Activated naive CD8-positive, alpha-beta T cell treated with anti-CD3 and anti-CD28 coated beads, Interleukin-2, amount 10 ng/mL, durations not matched to agents 7 days and 5 days (primary cell): ENCODE data around the gene RXRA. TPM values are rescaled to one million over a fixed set of nuclear protein-coding genes. Genes with fewer than 3 reads are reported as not detected.

ENCODE experiments used
- ATAC-seq: fragments of 150-1000 bp; cut with Tn5 transposase; one replicate; pipeline ENCODE4 v1.10.0; 2021; ENCODE audit warnings: low read depth, moderate library complexity
- POLR2A ChIA-PET: fragments of 350-600 bp; sonication (Branson Sonifier 250); formaldehyde crosslinking; loops from one replicate; lab custom pipeline; 2021; ENCODE audit warnings: antibody characterized with exemption; lab: Charles Lee
- DNase-seq: peaks from one replicate; pipeline ENCODE4 v3.0.0; 2021
- H3K27ac Mint-ChIP-seq: one replicate; pipeline ENCODE4 v1.8.0; 2022; ENCODE audit warnings: mild to moderate bottlenecking, mixed read lengths
- H3K27me3 Mint-ChIP-seq: one replicate; pipeline ENCODE4 v1.8.0; 2022; ENCODE audit warnings: mild to moderate bottlenecking, moderate library complexity, mixed read lengths
- H3K36me3 Mint-ChIP-seq: one replicate; pipeline ENCODE4 v1.8.0; 2021; ENCODE audit warnings: mild to moderate bottlenecking, mixed read lengths
- H3K4me1 Mint-ChIP-seq: one replicate; pipeline ENCODE4 v1.8.0; 2021; ENCODE audit warnings: mixed read lengths
- H3K4me3 Mint-ChIP-seq: one replicate; pipeline ENCODE4 v1.8.0; 2022; ENCODE audit warnings: mild to moderate bottlenecking, moderate library complexity, mixed read lengths
- H3K9me3 Mint-ChIP-seq: one replicate; pipeline ENCODE4 v1.8.0; 2021; ENCODE audit warnings: mixed read lengths
- total RNA-seq, 2 experiments: library from RNA; stranded (reverse); gene quantifications; one replicate each; pipeline ENCODE4 v1.2.3, GENCODE V29; 2021

RXRA gene
- total RNA-seq, 2 experiments from 2014 or later: 5.6 to 7.1 TPM

DNA sequence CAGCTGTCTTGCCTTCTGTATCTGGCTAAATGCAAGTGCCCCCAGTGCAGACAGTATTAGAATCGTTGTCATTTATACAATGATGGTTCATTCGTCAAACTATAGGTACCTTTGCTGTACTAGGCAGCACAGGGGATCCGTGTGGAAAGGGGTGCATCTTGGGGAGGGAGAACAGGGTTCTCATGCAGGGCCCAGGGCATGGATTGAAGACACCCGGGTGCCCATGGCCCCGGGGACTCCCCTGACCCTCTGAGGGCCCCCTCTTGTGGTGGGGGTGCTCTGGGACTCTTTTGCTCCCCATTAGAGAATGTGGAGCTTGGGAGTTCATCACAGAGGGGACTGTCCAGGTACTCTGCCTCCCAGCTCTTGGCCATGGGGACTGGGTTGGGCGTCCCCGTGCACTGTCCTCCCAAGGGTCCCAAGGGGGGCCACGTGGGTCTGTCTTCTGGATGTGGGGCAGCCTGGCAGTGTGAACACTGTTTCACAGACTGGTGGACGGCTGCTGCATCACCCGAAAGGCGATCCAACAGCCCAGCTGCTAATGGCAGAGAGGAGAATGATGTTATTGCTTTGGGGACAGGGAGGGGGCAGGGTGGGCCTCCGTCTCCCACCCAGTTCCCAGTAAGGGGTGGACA, 36.9 kb upstream of the RXRA start:
- DNase-seq (no peak), ATAC-seq (no peak)
- Mint-ChIP-seq H3K36me3 (no peaks in the 10 kb centered on the region), H3K27ac (no peak overlapping the region), H3K4me3 (no peak overlapping the region), H3K27me3 (peaks cover 7% of the 10 kb centered on the region), H3K4me1 (no peaks in the 10 kb centered on the region), H3K9me3 (no peaks in the 10 kb centered on the region)
- POLR2A ChIA-PET: no interaction called here

DNA sequence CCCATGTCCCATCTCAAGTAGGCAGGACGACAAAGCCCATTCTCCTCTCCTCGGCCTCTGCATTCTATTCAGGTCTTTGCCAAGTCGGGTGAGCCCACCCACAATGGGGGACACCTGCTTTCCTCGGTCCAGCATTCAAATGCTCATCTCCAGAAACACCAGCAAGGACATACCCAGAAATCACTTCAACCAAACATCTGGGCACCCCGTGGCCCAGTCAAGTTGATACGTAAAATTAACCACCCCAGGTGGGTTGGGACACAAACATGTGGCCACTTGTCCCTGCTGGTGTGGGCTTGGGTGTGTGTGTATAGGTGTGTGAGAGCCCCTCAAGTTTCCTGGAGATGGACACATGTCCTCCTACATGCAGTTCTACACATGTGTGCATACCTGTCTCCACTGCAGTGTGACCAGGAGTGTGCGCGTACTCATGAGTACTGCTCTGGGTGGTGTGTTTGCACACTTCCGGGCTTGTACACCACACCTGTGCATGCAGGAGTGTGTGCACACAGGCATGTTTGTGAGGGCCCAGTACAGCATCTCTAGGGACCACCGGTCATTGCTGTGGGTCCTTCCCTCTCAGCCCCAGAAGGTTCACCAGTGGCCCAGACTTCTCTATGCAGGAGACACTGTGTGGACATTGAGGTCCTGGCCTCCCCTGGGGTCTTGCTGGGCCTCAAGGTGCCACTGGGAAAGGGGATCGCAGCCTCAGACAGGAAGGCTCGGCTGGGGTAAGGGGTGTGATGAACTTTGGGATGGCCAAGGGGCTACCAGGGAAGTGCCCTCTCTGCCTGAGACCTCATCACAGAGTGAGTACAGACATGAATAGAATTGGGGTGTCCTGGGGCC, 35.4 kb upstream of the RXRA start:
- Mint-ChIP-seq H3K4me1 (no peaks in the 10 kb centered on the region), H3K4me3 (no peak overlapping the region), H3K36me3 (no peaks in the 10 kb centered on the region), H3K9me3 (no peaks in the 10 kb centered on the region), H3K27ac (no peak overlapping the region), H3K27me3 (peaks cover 15% of the 10 kb centered on the region)
- POLR2A ChIA-PET: no interaction called here
- DNase-seq (no peak), ATAC-seq (no peak)

DNA sequence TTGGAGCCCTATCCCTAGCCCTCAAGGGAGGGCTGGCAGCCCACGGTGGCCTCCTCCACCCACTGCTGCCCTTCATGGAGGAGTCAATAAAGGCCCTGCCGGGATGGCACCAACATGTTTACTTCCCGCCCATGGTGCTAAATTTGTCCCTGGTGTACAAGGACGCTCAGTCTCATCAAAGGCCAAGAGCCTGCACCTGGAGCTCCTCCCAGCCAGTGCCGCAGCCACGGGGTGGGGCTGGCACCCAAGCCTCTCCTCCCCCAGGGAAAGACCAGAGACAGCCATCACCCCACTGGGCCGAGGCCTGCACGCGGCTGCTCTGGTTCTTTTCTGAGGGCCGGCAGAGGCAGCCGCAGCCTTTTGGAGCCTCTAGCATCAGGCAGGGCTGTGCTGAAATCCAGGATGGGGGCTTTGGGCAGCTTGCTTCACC, 34.8 kb upstream of the RXRA start:
- Mint-ChIP-seq H3K4me1 (no peaks in the 10 kb centered on the region), H3K27ac (no peak overlapping the region), H3K36me3 (no peaks in the 10 kb centered on the region), H3K27me3 (peaks cover 18% of the 10 kb centered on the region), H3K9me3 (no peaks in the 10 kb centered on the region), H3K4me3 (no peak overlapping the region)
- no peak for DNase-seq
- no peak for ATAC-seq
- POLR2A ChIA-PET: no interaction called here

DNA sequence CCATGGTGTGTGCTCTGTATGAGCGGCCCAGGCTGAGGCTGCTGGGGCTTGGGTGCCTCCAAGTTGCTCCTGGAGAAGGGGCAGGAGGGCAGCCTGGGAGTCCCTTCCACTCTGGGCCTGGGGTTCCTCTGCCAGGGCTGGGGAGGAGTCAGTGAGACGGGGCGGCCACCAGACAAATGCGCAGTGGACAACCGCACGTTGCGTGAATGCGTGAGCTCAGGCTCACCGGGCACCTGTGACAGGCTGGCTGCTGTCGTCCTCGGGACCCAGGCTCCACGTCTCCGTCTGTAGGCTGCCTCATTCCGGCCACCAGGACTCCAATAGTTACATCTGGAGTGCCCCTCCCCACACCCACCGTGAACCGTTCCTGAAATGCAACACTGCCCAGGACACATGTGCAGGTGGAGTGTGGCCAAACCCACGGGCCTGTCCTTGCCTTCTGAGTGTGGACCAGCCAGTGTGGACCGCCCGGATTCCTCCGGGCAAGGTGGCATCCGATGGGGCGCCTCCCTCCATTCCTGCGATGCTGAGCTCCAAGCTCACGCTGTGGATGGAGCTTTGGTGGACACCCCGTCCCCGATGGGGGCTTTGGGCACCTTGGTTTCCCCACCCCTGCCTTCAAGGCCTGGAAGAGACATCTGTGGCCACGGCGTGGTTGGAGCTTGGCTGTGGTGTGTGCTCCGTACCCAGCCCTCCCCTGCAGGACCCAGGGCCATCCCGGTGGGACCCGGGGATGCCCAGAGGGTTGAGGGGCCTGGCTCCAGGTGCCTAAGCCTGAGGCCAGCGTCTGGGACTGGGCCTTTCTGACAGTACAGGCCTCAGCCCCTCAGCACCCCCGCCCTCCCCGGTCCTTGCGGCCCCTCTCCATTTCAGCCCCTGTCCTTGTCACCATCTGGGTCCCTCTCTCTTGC, 34.0 kb upstream of the RXRA start:
- no peaks in the 10 kb centered on the region for H3K9me3 Mint-ChIP-seq
- H3K4me1 Mint-ChIP-seq: no peaks in the 10 kb centered on the region
- no peak overlapping the region for H3K4me3 Mint-ChIP-seq
- ATAC-seq (no peak), DNase-seq (no peak)
- no peaks in the 10 kb centered on the region for H3K36me3 Mint-ChIP-seq
- POLR2A ChIA-PET: no interaction called here
- peaks cover 16% of the 10 kb centered on the region for H3K27me3 Mint-ChIP-seq
- H3K27ac Mint-ChIP-seq: no peak overlapping the region

DNA sequence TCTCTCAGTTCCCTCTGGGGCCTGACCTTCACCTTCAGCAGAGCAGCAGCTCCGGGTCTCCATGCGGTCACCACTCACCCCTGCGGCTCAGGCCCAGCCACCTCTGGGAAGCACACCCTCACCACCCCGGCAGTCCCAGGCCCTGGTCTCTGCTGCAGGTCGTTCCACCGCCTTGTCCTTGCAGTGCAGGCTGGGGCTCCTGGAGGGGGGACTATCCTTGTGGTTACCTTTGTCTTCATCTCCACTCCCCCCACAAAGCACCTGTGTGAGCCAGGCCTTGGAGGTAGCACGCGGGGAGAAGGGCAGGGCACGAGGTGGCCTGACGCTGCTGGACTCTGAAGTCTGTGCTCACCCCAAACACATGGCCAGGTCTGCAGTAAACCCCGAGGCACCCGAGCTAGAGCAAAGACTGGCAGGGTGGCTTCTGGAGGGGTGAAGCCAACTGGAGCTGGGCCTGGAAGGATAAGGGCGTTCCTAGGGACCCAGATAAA, 33.2 kb upstream of the RXRA start:
- H3K4me1 Mint-ChIP-seq: no peaks in the 10 kb centered on the region
- DNase-seq (no peak), ATAC-seq (no peak)
- POLR2A ChIA-PET: no interaction called here
- peaks cover 16% of the 10 kb centered on the region for H3K27me3 Mint-ChIP-seq
- H3K27ac Mint-ChIP-seq: no peak overlapping the region
- H3K36me3 Mint-ChIP-seq: no peaks in the 10 kb centered on the region
- H3K9me3 Mint-ChIP-seq: no peaks in the 10 kb centered on the region
- no peak overlapping the region for H3K4me3 Mint-ChIP-seq

DNA sequence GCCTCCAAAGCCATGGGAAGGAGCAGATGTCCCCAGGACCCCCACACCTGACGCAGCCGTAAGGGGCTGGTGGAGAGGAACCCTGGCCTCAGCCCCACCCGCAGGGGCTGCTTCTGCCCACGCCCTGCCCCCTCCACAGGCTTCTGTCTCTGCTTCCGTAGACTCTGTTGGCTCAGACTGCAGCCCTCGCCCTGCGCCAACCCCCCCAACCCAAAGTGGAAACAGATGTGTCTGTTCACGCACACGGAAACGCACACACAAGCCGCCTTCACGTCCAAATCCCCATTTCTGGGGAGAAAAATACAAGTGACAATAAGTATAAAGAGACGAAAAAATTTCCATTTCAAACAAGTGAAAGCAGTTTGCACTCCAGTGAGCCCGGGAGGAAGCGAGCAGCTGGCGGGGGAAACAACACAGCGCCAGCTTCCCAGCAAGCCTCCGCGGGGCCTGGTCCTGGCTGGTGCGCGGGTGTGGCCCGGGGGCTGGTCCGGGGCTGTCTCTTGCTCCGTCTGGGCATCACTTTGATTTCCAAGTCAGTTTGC, 32.6 kb upstream of the RXRA start:
- no peak for DNase-seq
- H3K27ac Mint-ChIP-seq: no peak overlapping the region
- POLR2A ChIA-PET: no interaction called here
- H3K9me3 Mint-ChIP-seq: no peaks in the 10 kb centered on the region
- H3K4me1 Mint-ChIP-seq: no peaks in the 10 kb centered on the region
- H3K27me3 Mint-ChIP-seq: peaks cover 16% of the 10 kb centered on the region
- no peak for ATAC-seq
- H3K4me3 Mint-ChIP-seq: no peak overlapping the region
- H3K36me3 Mint-ChIP-seq: no peaks in the 10 kb centered on the region

DNA sequence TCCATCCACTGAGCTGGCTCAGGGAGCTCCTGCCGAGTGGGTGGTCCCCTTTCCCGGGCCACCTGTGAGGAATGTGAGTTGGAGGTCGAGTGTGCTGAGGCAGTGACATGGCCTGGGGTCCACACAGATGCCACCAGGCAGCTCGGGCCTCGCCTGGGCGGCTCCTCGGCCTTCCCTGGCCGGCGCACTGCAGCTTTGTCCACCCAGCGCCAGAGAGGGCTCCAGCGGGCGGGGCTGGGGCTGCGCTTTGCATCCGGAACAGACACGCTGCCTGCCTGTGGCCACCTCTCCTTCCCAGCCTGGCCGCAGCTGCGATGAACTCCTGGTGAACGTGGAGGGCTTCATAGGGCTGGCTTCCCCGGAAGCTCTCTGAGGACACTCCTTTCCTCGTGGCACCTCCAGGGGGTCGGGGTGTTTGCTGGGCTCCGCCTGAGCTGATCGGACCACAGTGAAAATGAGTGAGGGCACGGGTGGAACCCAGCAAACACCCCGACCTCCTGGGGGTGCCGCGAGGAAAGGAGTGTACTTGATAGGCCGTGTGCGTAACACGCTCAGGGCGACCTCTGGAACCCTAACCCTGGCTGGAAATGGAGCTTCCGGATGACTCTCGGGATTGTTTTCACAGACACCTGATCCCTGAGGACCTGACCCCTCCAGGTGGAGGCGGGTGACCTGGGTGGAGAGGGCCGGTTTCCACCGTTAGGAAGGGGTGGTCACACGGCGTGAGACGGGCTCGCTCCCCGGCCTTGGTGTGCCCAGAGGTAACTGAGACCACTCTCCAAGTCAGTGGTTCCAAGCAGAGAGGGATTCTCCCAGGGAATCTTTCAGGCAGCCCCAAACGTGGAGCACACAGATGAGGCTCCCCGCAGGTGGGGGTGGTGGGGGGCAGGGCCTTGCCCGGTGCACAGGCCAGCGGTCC, 31.8 kb upstream of the RXRA start:
- peaks cover 17% of the 10 kb centered on the region for H3K27me3 Mint-ChIP-seq
- POLR2A ChIA-PET: no interaction called here
- no peak overlapping the region for H3K4me3 Mint-ChIP-seq
- H3K4me1 Mint-ChIP-seq: no peaks in the 10 kb centered on the region
- no peaks in the 10 kb centered on the region for H3K9me3 Mint-ChIP-seq
- no peaks in the 10 kb centered on the region for H3K36me3 Mint-ChIP-seq
- DNase-seq: no peak
- no peak overlapping the region for H3K27ac Mint-ChIP-seq
- no peak for ATAC-seq

DNA sequence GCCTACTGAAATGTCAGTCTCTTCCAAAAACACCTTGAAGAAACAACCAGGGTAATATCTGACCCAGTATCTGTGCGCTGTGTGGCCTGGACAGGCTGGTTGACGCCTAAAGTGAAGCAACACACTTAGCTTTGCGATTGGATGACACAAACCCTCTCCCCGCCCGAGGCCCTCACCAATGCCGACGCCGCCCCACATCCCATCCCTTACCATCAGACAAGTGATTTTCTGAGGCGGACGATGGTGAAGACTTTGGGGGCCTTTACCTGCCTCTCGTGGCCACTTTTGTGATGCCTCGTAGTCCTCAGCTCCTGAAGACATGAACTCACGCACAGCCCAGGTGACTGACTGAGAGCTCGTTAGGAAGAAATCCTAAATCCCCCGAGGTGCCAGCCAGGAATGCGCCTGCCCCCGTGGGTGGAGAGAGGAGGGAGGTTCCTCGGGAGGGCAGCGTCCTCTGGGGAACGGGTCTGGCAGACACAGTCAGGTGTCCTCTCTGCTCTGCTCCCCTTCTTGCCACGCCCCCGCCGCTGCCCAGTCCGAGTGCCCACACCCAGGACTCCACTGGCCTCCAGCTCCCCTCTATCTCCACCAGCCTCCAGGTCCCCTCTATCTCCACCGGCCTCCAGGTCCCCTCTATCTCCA, 31.0 kb upstream of the RXRA start:
- POLR2A ChIA-PET: no interaction called here
- ATAC-seq: no peak

DNA sequence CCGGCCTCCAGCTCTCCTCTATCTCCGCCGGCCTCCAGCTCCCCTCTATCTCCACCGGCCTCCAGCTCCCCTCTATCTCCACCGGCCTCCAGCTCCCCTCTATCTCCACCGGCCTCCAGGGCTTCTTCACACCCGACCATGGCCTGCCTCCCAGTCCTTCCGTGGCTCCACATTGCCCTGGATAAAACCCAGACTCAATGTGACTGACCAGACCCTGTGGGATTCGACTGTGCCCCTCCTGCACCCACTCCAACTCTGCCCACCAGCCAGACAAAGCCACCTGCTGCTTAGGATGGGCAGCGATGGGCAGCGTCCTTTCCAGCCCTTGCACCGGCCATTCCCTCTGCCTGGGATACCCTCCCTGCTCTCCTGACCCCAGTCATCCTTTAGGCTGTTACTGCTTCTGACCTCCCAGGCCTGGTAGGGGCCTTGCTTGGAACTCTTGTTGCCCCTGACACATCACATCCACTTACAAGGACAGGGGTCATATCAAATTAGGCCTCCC, 30.5 kb upstream of the RXRA start:
- peaks cover 1% of the 10 kb centered on the region for H3K4me1 Mint-ChIP-seq
- POLR2A ChIA-PET: no interaction called here
- no peak overlapping the region for H3K27ac Mint-ChIP-seq
- peaks cover 22% of the 10 kb centered on the region for H3K27me3 Mint-ChIP-seq
- no peaks in the 10 kb centered on the region for H3K36me3 Mint-ChIP-seq
- no peak overlapping the region for H3K4me3 Mint-ChIP-seq
- no peaks in the 10 kb centered on the region for H3K9me3 Mint-ChIP-seq
- DNase-seq: no peak
- ATAC-seq: no peak

More for the DNA sequence above, 31.0 kb upstream of the RXRA start:
- Mint-ChIP-seq H3K27me3 (peaks cover 17% of the 10 kb centered on the region), H3K27ac (no peak overlapping the region), H3K4me1 (no peaks in the 10 kb centered on the region), H3K9me3 (no peaks in the 10 kb centered on the region), H3K36me3 (no peaks in the 10 kb centered on the region), H3K4me3 (no peak overlapping the region)
- no peak for DNase-seq

DNA sequence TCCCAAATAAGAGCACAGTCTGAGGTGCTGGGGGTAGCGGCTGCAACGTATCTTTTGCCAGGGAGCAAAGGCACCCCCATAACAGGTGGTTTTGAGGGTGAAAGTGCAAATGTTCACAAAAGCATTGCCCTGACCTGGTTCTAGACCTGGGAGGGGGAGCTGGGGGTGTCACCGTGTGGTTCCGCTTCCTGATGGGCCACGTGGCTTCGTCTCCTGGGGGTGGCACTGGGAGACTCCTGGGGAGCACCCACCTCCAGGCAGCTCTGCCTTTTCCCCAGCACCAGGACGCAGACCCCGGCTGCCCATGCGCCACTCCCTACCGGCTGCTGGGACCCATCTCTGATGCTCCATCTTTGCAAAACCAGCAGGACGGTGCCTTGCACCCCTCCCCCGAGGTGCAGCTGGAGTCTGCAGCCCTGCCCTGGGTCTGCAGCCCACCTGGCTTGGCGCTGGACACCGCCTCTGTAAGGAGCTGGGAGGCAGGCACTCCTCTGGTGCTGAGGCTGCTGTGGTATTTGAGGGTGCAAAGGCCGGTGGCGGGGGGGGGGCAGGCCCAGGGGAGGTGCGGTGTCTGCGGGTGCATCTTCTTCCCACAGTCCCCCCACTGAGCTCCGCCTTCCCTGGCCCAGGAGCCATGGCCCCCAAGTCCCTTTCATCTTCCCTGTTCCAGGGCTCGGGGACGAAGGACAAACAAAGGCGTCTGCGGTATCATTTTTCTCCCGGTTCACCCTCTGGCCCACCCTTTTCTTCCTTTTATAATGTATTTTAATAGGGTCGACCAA, 29.8 kb upstream of the RXRA start:
- no peaks in the 10 kb centered on the region for H3K36me3 Mint-ChIP-seq
- peaks cover 5% of the 10 kb centered on the region for H3K4me1 Mint-ChIP-seq
- POLR2A ChIA-PET: no interaction called here
- H3K27me3 Mint-ChIP-seq: peaks cover 22% of the 10 kb centered on the region
- H3K27ac Mint-ChIP-seq: no peak overlapping the region
- H3K4me3 Mint-ChIP-seq: no peak overlapping the region
- ATAC-seq (no peak), DNase-seq (no peak)
- H3K9me3 Mint-ChIP-seq: no peaks in the 10 kb centered on the region

DNA sequence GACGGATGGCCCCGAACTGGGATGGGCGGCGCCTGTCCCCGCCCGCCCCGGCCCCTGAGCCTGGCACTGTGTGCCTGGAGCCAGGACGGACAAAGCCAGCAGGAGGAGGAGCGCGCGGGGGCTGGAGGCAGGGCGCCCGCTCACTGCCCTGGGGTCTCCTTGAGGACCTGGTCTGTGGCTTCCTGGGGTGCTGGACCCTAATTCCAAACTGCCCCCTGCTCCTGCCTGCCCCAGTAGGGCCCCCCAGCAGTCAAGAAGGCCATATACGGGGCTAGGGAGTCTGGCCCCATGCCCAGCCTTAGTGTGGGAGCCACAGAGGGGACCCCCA, 29.2 kb upstream of the RXRA start:
- POLR2A ChIA-PET: no interaction called here
- Mint-ChIP-seq H3K4me3 (no peak overlapping the region), H3K27ac (no peak overlapping the region), H3K36me3 (no peaks in the 10 kb centered on the region), H3K27me3 (peaks cover 22% of the 10 kb centered on the region), H3K9me3 (no peaks in the 10 kb centered on the region), H3K4me1 (peaks cover 9% of the 10 kb centered on the region)
- no peak for ATAC-seq
- no peak for DNase-seq
